Neural cell (in vitro differentiated cells): ENCODE data around the gene RASGRP2. TPM values are rescaled to one million over a fixed set of nuclear protein-coding genes. Genes with fewer than 3 reads are reported as not detected.

Source experiments
- H2AFZ ChIP-seq: fragments of 200-600, 300-800 bp; sonication (generic), shearing (Covaris generic); 2 replicates; pipeline ENCODE4 v1.6.0; 2014; ENCODE audit warnings: low read depth, mild to moderate bottlenecking, antibody characterized with exemption, low read length, moderate library complexity
- H3F3A ChIP-seq: fragments of 200-600 bp; shearing (Covaris generic); 2 replicates; pipeline ENCODE4 v1.6.1; 2016; ENCODE audit warnings: mild to moderate bottlenecking, moderate library complexity, mixed read lengths, antibody characterized with exemption, low read length; ENCODE audit not compliant: insufficient read depth, poor library complexity, severe bottlenecking
- H3K27ac ChIP-seq: fragments of 200-600, 300-800 bp; sonication (generic), shearing (Covaris generic); 2 replicates; pipeline ENCODE4 v1.5.1; 2014; ENCODE audit warnings: mild to moderate bottlenecking, low read length, moderate library complexity
- H3K27me3 ChIP-seq: fragments of 300-800, 200-600 bp; sonication (generic), shearing (Covaris generic); 2 replicates; pipeline ENCODE4 v1.6.0; 2014; ENCODE audit warnings: mild to moderate bottlenecking, low read depth, low read length, moderate library complexity; ENCODE audit not compliant: insufficient read depth
- H3K36me3 ChIP-seq: fragments of 300-800, 200-600 bp; sonication (generic), shearing (Covaris generic); 2 replicates; pipeline ENCODE4 v1.5.1; 2014; ENCODE audit warnings: mild to moderate bottlenecking, antibody characterized with exemption, low read length, moderate library complexity; ENCODE audit not compliant: insufficient read depth
- H3K4me2 ChIP-seq: fragments of 300-800, 200-600 bp; sonication (generic), shearing (Covaris generic); 2 replicates; pipeline ENCODE4 v1.6.0; 2014; ENCODE audit warnings: mild to moderate bottlenecking, low read length
- H3K4me3 ChIP-seq: fragments of 300-800, 200-600 bp; sonication (generic), shearing (Covaris generic); 2 replicates; pipeline ENCODE4 v1.5.1; 2014; ENCODE audit warnings: mild to moderate bottlenecking, low read length, moderate library complexity
- H3K79me2 ChIP-seq: fragments of 200-600 bp; shearing (Covaris generic); replicated peaks from 2 replicates; pipeline ENCODE4 v1.6.0; 2014; ENCODE audit warnings: mild to moderate bottlenecking, low read length, moderate library complexity; ENCODE audit not compliant: insufficient read depth
- H3K9ac ChIP-seq: fragments of 300-800, 200-600 bp; sonication (generic), shearing (Covaris generic); 2 replicates; pipeline ENCODE4 v1.6.1; 2016; ENCODE audit warnings: mild to moderate bottlenecking, low read length, mixed read lengths
- H3K9me2 ChIP-seq: fragments of 200-600 bp; shearing (Covaris generic); 2 replicates; pipeline ENCODE4 v1.6.1; 2016; ENCODE audit warnings: mild to moderate bottlenecking, low read length, mixed read lengths; ENCODE audit not compliant: insufficient read depth
- H3K9me3 ChIP-seq: fragments of 200-600, 300-800 bp; sonication (generic), shearing (Covaris generic); 2 replicates; pipeline ENCODE4 v1.6.1; 2016; ENCODE audit warnings: mild to moderate bottlenecking, mixed run types, low read length, moderate library complexity, mixed read lengths
- H4K20me1 ChIP-seq: fragments of 200-600 bp; shearing (Covaris generic); 2 replicates; pipeline ENCODE4 v1.6.1; 2016; ENCODE audit warnings: mild to moderate bottlenecking, mixed run types; ENCODE audit not compliant: insufficient read depth
- EP300 ChIP-seq: fragments of 450-650 bp; conservative IDR thresholded peaks from 2 replicates; pipeline ENCODE4 v1.6.1; 2014; ENCODE audit warnings: antibody characterized with exemption, mild to moderate bottlenecking, moderate library complexity; ENCODE audit not compliant: poor library complexity, severe bottlenecking
- EZH2 ChIP-seq: fragments of 200-600, 300-800 bp; shearing (Covaris generic), sonication (generic); IDR thresholded peaks from 2 replicates; pipeline ENCODE4 v1.6.1; 2014; ENCODE audit warnings: antibody characterized with exemption, low read length, borderline replicate concordance, mild to moderate bottlenecking; ENCODE audit not compliant: insufficient read depth, poor library complexity, severe bottlenecking
- MXI1 ChIP-seq: fragments of 450-650 bp; conservative IDR thresholded peaks from 2 replicates; pipeline ENCODE4 v1.6.1; 2014; ENCODE audit warnings: antibody characterized with exemption, mild to moderate bottlenecking; ENCODE audit not compliant: poor library complexity, severe bottlenecking
- POLR2AphosphoS5 ChIP-seq: IDR thresholded peaks from 2 replicates; pipeline ENCODE4 v1.6.1; 2012
- RAD21 ChIP-seq: fragments of 450-650 bp; conservative IDR thresholded peaks from 2 replicates; pipeline ENCODE4 v1.6.1; 2014; ENCODE audit warnings: antibody characterized with exemption, mild to moderate bottlenecking, moderate library complexity
- SMC3 ChIP-seq: fragments of 450-650 bp; conservative IDR thresholded peaks from 2 replicates; pipeline ENCODE4 v1.6.1; 2014; ENCODE audit warnings: antibody characterized with exemption, mild to moderate bottlenecking, moderate library complexity; ENCODE audit not compliant: poor library complexity
- TAF1 ChIP-seq: IDR thresholded peaks from 2 replicates; pipeline ENCODE4 v1.6.1; 2012; ENCODE audit warnings: low read depth
- polyA plus RNA-seq: library from polyadenylated mRNA; depleted of rRNA; stranded (reverse); fragments of >200 nt; gene quantifications from 2 replicates; pipeline ENCODE4 v1.2.3, GENCODE V29; 2014
- TF ChIP-seq, protein P1 (sequence below): fragments of 450-650 bp; IDR thresholded peaks from 2 replicates; pipeline ENCODE4 v1.5.1; 2014; ENCODE audit warnings: antibody characterized with exemption, mild to moderate bottlenecking, moderate library complexity; ENCODE audit not compliant: poor library complexity, severe bottlenecking
- TF ChIP-seq, protein P2 (sequence below): IDR thresholded peaks from 2 replicates; pipeline ENCODE4 v1.6.1; 2012; ENCODE audit warnings: borderline replicate concordance

The RASGRP2 gene
- polyA plus RNA-seq, 1 donor from 2014 or later = 4.5 TPM

DNA sequence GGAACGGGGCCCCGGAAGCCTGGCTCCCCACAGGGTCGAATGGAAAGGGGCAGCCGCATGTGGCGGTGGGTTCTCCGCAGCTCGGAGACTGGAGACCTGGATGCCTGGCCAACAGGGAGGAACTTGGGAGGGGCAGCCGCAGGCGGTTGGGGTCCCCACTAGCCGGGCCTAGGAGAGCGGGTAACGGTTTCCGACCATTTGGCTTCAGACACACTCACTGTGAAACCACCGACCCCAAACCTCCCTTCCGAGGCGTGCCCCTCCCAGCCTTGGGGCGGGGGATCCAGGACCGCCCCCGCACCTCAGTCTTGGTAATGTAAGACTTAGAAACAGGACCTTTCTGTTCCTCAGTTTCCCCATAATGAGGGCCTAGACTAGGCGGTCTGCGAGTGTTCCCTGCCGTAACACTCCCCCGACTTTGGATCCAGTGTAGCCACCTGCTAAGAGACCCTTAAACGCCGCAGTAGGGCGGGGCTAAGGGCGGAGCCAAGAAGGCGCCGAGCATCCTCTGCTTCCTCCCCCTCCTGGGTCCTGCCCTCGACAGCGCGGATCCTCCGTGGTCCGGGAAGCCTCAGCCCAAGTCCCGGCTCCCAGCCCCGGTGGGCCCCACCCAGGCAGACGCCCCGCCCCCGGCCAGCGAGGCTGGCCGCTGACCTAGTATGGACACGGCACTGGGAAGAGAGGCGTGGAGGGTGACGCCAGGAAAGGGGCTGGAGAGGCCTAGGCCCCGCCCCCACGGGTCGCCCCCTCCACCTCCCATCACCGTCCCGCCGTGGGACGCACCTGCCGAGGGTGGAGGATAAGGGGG lies 1.8 kb upstream of the RASGRP2 start:
- no peaks in the 10 kb centered on the region for H3K9me2 ChIP-seq
- H3K4me2 ChIP-seq = peak overlapping the region; percentile 62
- no peak overlapping the region for H2AFZ ChIP-seq
- H3K27me3 ChIP-seq = peaks cover 43% of the 10 kb centered on the region
- no peaks in the 10 kb centered on the region for H3K79me2 ChIP-seq
- H3F3A ChIP-seq = no peaks in the 10 kb centered on the region
- H3K9ac ChIP-seq = peak overlapping the region; percentile 61
- H3K36me3 ChIP-seq = no peaks in the 10 kb centered on the region
- H4K20me1 ChIP-seq = no peaks in the 10 kb centered on the region
- H3K9me3 ChIP-seq = no peaks in the 10 kb centered on the region
- H3K27ac ChIP-seq = no peak overlapping the region
- H3K4me3 ChIP-seq = peak overlapping the region; percentile 65
- no peak for TF ChIP-seq SMC3
- no peak for TF ChIP-seq TAF1
- TF ChIP-seq RAD21 = no peak
- TF ChIP-seq, protein P1, sequence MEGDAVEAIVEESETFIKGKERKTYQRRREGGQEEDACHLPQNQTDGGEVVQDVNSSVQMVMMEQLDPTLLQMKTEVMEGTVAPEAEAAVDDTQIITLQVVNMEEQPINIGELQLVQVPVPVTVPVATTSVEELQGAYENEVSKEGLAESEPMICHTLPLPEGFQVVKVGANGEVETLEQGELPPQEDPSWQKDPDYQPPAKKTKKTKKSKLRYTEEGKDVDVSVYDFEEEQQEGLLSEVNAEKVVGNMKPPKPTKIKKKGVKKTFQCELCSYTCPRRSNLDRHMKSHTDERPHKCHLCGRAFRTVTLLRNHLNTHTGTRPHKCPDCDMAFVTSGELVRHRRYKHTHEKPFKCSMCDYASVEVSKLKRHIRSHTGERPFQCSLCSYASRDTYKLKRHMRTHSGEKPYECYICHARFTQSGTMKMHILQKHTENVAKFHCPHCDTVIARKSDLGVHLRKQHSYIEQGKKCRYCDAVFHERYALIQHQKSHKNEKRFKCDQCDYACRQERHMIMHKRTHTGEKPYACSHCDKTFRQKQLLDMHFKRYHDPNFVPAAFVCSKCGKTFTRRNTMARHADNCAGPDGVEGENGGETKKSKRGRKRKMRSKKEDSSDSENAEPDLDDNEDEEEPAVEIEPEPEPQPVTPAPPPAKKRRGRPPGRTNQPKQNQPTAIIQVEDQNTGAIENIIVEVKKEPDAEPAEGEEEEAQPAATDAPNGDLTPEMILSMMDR = no peak
- TF ChIP-seq POLR2AphosphoS5 = no peak

DNA sequence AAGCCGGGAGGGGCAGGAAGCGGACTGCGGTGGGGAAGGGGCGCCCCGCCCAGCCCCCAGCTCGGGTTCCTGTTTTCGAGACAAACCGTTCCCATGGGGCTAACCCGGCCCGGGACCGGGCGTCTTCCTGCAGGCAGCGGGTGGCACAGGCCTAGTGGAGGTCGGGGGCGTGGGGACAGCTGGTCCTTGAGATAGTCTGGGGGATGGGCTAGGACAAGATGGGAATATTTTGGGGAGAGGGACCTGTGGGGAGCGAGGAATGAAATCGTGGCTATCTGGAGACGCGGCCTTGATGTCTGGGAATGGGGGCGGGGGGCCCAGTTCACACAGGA lies 1.2 kb upstream of the RASGRP2 start:
- Histone ChIP-seq H3K9me2 (no peaks in the 10 kb centered on the region), H2AFZ (no peak overlapping the region), H3K4me3 (peak overlapping the region; percentile 65), H3K9ac (peak overlapping the region; percentile 61), H3F3A (no peaks in the 10 kb centered on the region), H3K27me3 (peaks cover 47% of the 10 kb centered on the region), H3K27ac (no peak overlapping the region), H3K36me3 (no peaks in the 10 kb centered on the region), H3K9me3 (no peaks in the 10 kb centered on the region), H3K79me2 (no peaks in the 10 kb centered on the region), H4K20me1 (no peaks in the 10 kb centered on the region), H3K4me2 (peak overlapping the region; percentile 62)
- TF ChIP-seq, protein P2, sequence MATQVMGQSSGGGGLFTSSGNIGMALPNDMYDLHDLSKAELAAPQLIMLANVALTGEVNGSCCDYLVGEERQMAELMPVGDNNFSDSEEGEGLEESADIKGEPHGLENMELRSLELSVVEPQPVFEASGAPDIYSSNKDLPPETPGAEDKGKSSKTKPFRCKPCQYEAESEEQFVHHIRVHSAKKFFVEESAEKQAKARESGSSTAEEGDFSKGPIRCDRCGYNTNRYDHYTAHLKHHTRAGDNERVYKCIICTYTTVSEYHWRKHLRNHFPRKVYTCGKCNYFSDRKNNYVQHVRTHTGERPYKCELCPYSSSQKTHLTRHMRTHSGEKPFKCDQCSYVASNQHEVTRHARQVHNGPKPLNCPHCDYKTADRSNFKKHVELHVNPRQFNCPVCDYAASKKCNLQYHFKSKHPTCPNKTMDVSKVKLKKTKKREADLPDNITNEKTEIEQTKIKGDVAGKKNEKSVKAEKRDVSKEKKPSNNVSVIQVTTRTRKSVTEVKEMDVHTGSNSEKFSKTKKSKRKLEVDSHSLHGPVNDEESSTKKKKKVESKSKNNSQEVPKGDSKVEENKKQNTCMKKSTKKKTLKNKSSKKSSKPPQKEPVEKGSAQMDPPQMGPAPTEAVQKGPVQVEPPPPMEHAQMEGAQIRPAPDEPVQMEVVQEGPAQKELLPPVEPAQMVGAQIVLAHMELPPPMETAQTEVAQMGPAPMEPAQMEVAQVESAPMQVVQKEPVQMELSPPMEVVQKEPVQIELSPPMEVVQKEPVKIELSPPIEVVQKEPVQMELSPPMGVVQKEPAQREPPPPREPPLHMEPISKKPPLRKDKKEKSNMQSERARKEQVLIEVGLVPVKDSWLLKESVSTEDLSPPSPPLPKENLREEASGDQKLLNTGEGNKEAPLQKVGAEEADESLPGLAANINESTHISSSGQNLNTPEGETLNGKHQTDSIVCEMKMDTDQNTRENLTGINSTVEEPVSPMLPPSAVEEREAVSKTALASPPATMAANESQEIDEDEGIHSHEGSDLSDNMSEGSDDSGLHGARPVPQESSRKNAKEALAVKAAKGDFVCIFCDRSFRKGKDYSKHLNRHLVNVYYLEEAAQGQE = no peak
- no peak for TF ChIP-seq TAF1
- no peak for TF ChIP-seq EZH2
- no peak for TF ChIP-seq SMC3
- no peak for TF ChIP-seq RAD21
- TF ChIP-seq MXI1 = no peak
- TF ChIP-seq POLR2AphosphoS5 = no peak
- TF ChIP-seq, protein P1 = no peak
- no peak for TF ChIP-seq EP300
